Measurements from ENCODE around the gene PGRMC1.

GRCh38 chrX:119229253-119229615 lies 6.9 kb upstream of the PGRMC1 start:
- TF ChIP-seq CTCF (IDR thresholded peaks at IDR 0.05; ENCODE audit: poor library complexity) (no peak), EZH2 (IDR thresholded peaks at IDR 0.05; ENCODE audit: borderline replicate concordance) (no peak)

Measured in hepatocyte (in vitro differentiated cells).